HG03103 (cell line): ENCODE results near the gene UHRF1.
A peak's percentile ranks its signal among the peaks of the same experiment; 100 is the strongest.
"Not testable (repeated sequence)": the region's sequence is repeated elsewhere in the genome, so short reads cannot be mapped to it uniquely, and the experiment has no call there.

Source experiments
- ATAC-seq: cut with Tn5 transposase; IDR thresholded peaks from one replicate; pipeline ENCODE4 v1.9.1; 2021; ENCODE audit warnings: low read depth; ENCODE audit not compliant: unreplicated experiment

Gene UHRF1

DNA sequence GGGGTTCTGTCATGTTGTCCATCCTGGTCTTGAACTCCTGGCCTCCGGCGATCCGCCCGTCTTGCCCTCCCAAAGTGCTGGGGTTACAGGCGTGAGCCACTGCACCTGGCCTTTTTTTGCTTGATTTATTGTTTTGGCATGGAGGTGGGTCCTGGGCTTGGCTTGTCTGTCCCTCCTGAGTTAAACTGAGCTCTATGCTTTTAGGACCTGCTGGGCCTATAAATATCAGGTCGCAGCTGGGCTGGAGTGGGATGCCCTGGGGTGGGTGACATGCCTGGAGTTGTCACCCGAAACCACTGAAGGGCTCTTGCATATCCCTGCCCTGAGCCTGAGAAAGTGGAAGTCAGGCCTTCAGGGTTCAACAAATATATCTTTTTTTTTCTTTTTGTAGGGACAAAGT is 12.2 kb upstream of the UHRF1 start:
- ATAC-seq = no peak

DNA sequence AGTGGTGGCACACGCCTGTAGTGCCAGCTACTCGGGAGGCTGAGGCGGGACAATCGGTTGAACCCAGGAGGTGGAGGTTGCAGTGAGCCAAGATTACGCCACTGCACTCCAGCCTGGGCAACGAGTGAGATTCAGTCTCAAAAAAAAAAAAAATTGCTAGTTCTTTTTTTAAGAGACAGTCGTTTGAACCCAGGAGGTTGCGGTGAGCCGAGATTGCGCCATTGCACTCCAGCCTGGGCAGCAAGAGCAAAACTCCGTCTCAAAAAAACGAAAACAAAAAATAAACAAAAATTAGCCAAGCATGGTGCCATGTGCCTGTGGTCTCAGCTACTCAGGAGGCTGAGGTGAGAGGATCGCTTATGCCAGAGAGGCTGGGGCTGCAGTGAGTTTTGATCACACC is 8.4 kb upstream of the UHRF1 start:
- ATAC-seq = not testable (repeated sequence)

DNA sequence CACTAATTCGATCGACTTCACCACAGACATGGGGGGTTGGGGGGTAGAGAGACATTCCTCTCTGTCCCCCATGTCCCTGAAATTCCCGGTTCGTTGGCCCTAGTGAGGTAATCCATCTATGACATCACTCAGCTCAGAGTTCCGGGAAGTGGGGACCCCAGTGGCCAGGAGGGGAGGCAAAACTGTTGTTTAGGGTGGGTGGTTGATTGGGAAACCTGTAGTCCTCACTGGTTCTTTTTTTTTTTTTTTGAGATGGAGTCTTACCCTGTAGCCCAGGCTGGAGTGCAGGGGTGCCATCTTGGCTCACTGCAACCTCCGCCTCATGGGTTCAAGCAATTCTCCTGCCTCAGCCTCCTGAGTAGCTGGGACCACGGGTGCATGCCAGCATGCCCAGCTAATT is 6.5 kb upstream of the UHRF1 start, which contains the start of gene ARRDC5:
ARRDC5 (minus strand) TSS at position 101 of the 400 bp plus-strand sequence; CDS start at position 30, 71 bp downstream.
- no peak for ATAC-seq

DNA sequence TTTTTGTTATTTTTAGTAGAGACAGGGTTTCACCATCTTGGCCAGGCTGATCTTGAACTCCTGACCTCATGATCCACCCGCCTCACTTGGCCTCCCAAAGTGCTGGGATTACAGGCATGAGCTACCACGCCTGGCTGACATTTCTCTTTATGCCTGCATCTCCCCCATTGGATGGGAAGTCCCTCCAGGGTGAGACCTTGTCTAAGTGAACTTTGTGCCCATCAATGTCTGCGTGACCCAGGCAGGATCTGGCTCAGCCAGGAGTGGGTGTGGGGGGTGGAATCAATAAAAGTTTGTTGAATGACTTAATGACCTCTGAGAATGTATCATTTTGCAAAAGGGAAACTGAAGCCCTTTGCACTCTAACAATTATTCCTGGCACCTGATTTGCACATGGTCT is 4.8 kb upstream of the UHRF1 start:
- ATAC-seq = no peak

DNA sequence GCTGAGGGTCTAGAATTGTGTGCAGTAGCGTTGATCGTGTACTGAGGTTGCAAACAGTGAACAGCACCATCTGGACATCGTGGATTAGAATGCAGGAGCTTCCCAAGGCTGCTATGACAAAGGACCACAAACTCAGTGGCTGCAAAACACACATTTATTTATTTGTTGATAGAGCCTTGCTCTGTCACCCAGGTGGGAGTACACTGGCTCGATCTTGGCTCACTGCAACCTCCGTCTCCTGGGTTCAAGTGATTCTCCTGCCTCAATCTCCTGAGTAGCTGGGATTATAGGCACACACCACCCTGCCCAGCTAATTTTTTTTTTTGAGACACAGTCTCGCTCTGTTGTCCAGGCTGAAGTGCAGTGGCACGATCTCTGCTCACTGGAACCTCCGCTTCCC is 2.3 kb upstream of the UHRF1 start:
- ATAC-seq = no peak

DNA sequence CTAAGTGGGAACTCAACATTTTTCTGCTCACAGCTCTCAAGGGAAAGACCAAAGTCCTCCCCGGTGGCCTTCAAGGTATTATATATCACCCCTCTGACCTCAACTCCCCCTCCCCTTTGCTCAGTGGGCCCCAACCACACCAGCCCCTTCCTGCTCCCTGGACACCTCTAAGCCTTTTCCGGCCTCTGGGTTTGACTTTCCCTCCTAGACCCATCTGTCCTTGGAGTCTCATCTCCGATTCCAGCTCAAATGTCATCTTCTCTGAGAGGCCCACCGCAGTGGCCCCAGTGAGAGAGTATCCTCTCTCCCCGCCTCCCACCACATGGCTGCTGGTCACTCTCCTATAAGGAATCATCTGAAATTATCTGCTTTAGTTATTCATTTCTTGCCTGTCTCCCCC is 941 bp upstream of the UHRF1 start:
- ATAC-seq = no peak

DNA sequence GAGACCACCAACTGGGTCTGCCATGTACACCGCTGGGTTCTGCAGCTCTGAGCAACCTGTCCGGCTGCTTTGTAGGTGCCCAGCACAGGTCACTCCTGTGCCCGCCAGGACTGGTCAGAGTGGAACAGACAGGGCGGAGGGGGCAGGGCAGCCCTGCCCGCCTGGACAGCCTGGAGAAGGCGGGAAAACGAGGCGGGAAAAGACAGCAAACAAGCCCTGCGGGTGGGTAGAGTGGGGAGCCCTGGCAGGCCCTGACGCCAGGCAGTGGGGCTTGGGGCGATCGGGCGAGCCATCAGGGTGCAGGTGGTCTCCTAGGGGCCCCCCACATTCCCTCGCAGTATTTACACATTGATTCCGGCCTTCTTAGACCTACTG is 533 bp upstream of the UHRF1 start:
- ATAC-seq = no peak

DNA sequence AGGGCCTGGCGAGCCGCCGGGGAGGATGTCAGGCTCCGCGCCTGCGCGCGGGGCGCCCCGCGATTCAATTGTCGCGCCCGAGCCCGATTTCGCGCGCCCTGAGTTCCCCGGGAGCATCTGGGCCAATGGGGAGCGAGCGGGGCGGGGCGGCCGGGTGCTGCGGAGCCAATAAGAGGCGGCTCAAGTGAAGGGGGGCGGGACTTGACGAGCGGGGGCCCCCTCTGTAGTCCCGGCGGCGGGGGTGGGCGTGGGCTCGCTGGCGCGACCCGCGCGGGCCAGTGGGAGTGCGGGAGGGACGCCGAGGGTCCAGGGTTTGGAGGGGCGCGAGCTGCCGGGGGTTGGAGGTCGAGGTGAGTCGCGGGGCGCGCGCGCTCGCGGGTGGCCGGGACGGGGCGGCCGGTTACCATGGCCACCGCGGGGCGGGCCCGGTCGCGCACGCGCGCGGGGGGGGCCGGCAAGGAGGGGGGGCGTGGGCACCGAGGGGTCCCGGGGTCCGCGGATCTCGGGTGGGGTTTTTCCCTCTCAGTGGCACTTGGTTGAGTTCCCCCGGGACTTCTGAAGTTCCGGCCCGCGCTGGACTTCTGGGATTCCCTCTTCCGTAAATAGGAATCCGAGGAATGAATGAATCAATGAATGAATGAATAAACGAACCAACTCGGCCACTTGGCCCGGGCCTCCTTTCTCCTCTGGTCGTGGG is 744 bp downstream of the UHRF1 start:
- peak; percentile 77 for ATAC-seq

DNA sequence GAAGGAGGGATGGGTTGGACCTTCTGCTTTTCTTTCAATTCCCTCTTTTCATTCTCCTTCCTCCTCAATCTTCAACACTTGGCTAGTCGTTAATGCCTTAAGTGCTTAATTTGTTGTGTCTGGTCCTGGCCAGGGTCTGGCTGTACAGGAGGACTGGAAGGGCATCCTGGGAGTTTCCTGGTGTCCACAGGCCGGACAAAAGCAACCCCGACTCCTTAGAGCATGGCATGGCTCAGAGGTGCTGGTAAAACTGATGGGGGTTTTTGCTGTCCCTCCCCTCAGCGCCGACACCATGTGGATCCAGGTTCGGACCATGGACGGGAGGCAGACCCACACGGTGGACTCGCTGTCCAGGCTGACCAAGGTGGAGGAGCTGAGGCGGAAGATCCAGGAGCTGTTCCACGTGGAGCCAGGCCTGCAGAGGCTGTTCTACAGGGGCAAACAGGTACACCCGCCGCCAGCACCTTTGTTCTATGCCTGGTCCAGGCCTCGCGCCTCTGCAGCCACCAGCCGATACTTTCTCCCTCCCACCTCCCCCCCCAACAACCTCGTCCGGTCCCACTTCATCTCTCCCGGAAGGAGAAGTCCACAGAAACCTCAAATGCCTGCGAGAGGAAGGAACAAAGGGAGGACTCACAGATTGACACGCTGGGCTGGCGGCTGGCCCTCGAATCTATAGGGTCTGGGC is 1.4 kb downstream of the UHRF1 start:
- ATAC-seq = no peak

DNA sequence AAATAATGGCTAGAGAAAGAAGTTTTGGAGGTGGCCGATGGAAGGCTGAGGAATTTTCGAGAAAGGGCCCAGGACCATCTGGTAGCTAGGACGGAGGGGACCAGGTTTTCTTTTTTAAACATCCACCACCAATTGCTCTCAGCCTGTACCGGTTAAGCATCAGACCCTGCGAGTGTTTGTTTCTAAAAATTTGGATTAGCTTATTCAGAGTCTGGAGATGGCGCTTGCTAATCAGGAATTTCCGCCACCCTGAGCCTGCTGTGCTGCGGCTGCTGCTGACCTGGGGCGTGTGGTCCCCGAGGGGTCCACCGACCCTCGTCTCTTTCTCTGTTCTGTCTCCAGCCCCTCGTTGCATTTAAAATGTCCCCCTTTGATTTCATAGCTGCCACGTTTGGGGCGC is 2.0 kb downstream of the UHRF1 start:
- ATAC-seq = no peak

DNA sequence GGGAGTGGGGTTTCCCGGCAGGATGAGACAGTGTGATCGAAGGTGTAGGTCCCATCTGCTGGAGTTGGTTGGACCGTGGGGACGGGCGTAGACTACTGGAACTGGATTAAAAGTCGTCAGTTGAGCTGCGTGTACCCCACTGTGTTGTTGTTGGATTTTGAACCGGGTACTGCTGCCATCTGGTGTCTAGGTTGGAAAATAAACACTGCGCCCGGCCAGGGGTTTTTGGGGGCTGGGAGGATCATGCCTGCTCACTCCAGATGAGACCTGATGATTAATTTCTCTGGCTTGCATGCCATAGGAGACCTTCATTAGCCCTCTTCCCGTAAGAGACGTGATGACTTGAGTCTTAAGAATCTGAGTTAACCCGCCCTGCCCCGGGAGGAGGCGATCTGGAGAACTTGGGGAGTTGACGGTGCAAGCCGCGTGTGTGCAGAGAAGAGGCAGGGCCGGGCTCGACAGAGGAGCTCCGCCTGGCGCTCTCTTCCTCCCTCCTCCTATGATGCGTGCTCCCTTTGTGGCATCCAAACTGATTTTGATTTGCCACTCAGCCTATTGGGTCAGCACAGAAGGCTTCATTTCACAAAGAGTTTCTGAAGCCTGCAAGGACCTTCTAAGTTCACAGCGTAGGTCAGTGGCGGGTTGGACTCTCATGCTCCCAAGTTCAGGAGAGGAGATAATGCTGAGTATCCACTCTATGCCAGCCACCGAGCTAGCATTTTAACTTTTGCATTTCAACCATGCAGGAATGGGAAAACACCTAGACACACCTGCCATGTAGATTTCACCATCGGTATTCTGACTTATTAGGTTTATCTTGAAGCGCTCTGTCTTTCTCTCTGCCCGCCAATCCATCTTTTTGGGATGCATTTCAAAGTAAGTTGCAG is 2.7 kb downstream of the UHRF1 start:
- ATAC-seq = no peak

DNA sequence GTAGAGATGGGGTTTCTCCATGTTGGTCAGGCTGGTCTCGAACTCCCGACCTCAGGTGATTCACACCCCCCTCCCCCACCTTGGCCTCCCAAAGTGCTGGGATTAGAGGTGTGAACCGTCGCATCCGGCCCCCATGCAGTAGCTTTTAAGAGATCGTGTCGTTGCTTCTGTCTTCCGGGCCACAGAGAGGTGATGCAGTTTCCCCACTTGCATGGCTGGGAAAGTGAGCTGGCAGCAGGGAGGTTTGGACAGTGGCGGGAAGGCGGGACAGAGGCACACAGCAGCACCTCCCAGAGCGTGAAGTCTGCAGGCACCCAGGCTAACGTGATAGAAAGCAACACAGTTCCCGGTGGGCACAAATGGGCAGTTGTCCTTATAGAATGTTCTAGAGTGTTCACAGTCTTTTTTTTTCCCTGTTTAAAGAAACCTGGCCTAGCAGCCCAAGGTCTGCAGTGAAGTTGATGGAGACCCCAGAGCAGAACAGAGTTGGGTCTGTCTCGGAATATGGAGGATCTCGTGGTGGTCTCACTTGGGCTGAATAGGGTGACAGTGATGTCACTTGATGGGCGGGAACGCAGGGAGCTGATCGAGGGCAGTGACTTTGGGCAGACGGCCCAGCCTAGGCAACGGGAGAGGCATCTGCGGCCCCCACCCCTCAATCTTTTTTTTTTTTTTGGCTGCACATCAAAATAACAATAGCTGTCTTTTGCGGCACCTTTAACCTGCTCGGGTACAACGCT is 4.9 kb downstream of the UHRF1 start:
- ATAC-seq = no peak

DNA sequence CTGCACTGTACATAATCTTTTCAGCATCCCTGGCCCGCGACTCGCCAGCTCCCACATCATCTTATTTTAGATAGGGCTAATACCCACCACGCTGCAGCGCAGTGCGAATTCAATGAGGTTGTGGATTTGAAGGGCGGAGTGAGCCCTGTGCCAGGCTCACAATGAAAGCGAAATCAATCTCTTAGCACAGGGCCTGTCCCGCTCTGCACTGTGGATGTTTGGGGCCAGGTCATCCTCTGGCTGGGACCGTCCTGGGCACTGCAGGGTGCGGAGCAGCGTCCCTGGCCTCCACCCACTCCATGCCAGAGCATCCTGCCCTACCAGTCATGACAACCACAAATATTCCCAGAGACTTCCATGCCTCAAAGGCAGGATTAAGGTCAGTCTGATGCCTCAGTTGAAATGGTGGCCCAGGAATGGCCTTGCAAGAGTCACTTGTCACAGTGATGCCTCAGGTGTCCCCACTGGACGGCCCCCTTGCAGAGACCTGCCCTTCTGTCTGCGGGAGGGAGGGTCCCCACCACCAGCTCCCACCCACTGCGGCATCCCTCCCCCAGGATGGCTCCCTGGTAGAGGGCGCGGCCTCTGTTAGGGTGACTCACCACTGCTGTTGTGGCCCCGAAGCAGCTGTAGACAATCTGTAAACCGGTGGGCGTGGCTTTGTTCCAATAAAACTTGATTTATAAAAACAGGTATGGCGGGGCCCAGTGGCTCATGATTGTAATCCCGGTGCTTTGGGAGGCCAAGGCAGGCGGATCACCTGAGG is 5.6 kb downstream of the UHRF1 start:
- no peak for ATAC-seq

DNA sequence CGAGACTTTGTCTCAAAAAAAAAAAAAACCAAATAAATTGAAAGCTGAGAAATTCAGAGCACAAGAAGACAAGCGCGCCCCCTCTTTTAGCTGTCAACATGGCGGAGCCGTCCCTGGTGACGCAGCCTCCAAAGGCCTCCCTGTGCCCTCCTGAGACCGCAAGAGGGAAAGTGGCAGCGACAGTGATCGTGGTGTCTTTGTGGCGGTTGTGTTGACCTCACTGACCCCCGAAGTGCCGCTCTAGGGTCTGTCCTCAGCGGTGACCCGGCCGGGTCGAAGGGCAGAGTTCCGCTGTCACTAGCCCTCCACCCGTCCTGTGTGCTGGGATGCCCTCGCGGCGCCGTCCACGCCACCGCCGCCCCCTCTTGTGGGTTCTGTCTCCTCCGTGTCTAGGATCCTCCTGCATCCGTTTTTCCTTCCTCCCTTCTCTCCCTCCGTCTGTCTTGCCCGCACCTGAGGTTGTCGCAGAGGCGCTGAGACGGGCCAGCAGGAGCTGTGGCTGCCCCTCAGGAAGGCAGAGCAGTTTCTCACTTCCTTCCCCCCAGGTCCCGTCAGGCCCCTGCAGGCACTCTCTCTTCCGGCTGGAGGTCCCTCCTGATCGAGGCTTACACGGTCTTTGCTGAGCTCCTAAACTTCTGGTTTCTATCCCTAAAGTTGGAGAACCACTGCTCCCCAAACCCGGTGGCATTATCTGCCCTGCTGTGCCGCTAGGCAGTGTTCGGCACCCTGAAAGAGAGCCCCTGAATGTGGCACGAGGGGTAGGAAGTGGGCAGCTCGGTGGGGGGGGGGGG is 7.2 kb downstream of the UHRF1 start:
- no peak for ATAC-seq

DNA sequence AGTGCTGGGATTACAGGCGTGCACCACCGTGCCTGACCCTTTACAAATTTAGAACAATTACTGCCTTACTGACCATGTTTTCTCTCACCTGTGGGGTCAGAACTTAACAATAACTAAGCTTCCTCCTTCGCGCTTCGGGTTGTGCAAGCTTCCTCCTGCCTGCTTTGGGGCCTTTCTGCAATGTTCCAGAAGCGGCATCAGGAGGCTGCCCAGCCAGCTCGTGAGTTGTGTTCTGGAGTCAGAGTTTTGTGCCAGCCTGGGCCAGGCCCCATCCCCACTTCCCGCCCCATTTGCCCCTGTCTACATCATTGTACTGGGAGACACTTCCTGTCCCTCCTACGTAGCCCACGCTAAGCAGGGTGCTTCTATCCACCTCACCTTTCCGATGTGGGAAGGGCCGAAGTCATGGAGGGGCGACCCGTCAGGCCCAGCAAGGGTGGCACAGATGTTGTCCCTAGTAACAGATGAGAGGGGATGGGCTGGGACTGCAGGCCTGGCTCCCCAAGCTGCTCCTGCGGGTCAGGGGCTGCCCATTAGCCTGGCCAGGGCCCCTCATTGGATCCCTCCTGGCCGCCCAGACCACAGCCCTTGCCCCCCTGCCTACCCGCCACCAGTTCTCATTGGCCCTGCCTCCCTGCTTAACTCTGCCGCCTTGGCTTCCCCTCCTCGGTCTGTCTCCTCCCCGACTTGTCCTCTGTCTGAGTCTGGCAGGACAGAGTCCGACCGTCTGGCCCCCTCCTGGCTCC is 13.4 kb downstream of the UHRF1 start:
- no peak for ATAC-seq

DNA sequence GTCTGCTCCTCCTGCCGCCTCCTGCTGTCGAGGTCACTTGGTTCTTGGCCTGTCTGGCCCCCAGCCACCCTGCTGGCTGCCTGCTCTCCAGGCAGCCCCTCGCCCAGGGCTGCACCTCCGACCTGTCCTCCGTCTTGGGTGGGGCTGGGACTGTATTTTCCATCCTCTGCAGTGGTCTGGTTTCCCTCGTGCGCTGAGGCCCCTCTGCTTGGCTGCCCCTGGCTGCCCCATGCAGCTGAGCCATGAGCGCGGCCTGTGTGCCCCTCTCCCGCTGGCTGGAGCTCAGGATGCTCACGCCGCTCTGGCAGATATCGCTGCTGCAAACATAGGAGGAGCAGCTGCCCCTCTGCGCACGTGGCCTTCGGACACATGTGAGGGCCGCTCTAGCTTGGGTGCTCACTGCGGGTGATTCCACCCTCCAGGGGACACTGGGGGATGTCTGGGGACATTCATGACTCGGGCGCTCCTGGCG is 14.0 kb downstream of the UHRF1 start:
- ATAC-seq = no peak

DNA sequence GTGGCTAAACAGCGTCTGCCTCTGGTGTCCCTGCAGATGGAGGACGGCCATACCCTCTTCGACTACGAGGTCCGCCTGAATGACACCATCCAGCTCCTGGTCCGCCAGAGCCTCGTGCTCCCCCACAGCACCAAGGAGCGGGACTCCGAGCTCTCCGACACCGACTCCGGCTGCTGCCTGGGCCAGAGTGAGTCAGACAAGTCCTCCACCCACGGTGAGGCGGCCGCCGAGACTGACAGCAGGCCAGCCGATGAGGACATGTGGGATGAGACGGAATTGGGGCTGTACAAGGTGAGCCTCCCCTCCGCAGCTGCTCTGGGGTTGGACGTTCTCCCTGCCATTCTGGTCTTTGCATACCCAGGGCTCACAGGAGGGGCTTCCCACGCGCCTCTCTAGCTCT is 19.9 kb downstream of the UHRF1 start:
- ATAC-seq = no peak

DNA sequence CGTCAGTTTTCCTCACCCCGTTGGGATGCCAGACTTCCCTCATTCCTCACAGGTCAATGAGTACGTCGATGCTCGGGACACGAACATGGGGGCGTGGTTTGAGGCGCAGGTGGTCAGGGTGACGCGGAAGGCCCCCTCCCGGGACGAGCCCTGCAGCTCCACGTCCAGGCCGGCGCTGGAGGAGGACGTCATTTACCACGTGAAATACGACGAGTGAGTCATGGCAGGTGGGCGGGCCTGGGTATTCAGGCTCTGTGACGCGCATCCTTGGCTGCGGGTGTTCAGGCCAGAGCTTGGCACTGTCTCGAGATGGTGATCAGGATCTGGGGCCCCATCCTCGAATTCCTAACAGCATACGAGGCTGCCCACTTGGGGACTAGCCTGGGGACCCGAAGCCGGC is 21.4 kb downstream of the UHRF1 start:
- no peak for ATAC-seq
